ENCODE results near the gene AGAP1.

Gene AGAP1

DNA sequence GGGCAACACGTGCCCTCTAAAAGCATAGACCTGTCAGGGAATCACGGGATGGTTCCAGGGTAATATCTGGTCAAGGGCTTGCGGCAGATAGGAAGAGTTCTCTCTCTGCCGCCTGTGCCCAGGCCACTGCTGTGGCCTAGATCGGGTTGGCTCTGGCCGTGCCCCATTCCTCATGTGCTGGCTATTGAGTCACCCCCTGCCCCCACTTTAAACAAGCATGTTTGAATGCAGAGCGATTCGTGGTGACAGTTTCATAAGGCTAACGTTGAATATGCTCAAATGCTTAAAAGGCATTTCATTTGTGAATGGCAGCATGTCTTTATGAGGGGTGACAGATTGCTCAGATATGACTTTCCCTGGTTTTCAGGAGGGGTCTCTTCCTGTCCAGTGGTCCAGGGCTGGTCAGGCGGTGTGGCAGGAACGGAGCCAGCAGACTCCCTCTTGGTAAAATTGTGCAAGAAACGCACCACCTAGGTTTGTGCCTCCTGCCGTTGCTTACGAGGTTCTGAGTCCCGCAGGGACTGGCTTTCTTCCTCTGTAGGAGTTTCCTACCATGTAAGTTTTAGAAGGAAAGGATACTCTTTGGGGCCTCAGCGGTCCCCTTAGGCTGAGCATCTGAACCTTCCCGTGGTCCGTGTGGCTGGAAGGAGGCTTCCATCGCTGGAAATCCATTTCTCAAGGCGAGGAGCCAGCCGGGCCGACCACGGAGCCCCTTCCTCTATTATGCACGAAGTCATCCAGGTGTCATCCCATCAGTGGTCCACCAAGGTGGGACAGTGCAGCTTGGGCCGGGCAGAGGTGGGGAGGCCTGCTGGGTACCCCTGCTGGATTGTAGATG, 50.2 kb downstream of the AGAP1 start:
- H3K4me1 ChIP-seq (ENCODE audit: control insufficient read depth in 1 of 2, insufficient read depth in 2 of 2, low read length in 2 of 2), result peaks cover 0 to 10% of the 10 kb centered on the region in 2 donors
- H3K27ac ChIP-seq (ENCODE audit: low read length), result no peak overlapping the region
- H3K27me3 ChIP-seq (ENCODE audit: low read depth, low read length), result no peaks in the 10 kb centered on the region
- no peaks in the 10 kb centered on the region for H3K9me3 ChIP-seq (ENCODE audit: control insufficient read depth in 1 of 2, low read length in 2 of 2)
- no peaks in the 10 kb centered on the region for H3K36me3 ChIP-seq (ENCODE audit: control insufficient read depth in 1 of 2, insufficient read depth in 2 of 2, low read length in 2 of 2)
- no peak overlapping the region for H3K4me3 ChIP-seq (ENCODE audit: low read depth in 1 of 2, low read length in 2 of 2)

DNA sequence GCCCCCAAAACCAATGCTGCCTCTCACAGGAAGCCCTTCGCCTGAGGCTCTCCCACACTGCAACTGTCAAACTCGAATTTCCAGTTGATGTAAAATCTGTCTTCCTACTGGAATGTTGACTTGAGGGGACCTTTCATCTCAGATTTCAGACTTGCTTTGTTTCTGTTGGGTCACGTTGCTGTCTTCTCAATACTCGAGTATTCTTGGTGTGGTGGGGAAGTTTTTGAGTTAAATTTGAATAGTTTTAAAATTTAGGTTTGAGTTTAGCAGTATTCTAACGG, 50.8 kb downstream of the AGAP1 start:
- Histone ChIP-seq H3K4me3 (ENCODE audit: low read depth in 1 of 2, low read length in 2 of 2) (no peak overlapping the region), H3K27me3 (ENCODE audit: low read depth, low read length) (no peaks in the 10 kb centered on the region), H3K9me3 (ENCODE audit: control insufficient read depth in 1 of 2, low read length in 2 of 2) (no peaks in the 10 kb centered on the region), H3K27ac (ENCODE audit: low read length) (no peak overlapping the region), H3K4me1 (ENCODE audit: control insufficient read depth in 1 of 2, insufficient read depth in 2 of 2, low read length in 2 of 2) (peaks cover 0 to 10% of the 10 kb centered on the region in 2 donors), H3K36me3 (ENCODE audit: control insufficient read depth in 1 of 2, insufficient read depth in 2 of 2, low read length in 2 of 2) (no peaks in the 10 kb centered on the region)

DNA sequence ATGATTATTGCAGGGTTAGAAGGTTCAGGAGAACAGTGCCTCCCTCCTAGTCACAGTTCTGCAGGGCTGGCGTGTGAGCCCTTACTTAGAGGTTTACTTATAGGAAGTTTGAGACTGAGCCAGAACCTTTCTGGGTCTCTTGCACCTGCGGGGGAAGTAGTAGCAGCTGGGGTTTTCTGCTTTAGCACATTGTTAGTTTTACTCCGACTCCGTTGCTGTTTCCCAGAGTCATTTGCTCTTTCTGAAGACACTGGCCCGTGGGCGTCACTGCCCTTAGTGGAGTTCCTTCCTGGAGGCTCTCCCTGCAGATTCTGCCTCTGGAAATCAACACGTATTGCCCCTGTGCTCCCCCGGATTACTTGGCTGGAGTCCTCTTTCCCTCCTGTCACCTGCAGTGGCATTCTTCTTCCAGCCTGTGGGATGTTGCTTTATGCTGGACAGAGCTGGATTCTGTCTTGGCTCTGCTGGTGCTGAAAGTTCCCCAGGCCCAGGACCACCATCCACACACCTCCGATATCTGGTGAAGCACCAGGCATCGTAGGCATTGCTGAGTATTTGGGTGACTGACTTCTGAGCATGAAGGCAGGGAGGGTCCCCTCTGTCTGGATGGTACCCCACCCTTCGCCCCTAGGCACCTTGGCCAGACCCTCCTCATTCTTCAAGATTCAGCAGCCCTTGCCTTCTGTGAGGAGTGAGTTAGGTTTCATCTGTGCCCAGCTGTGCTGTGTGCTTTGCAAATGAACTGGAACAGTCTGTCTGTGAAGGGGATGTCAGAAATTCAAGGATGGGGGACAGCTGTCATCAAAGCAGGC, 51.7 kb downstream of the AGAP1 start:
- no peaks in the 10 kb centered on the region for H3K27me3 ChIP-seq (ENCODE audit: low read depth, low read length)
- H3K9me3 ChIP-seq (ENCODE audit: control insufficient read depth in 1 of 2, low read length in 2 of 2), result no peaks in the 10 kb centered on the region
- no peaks in the 10 kb centered on the region for H3K36me3 ChIP-seq (ENCODE audit: control insufficient read depth in 1 of 2, insufficient read depth in 2 of 2, low read length in 2 of 2)
- peaks cover 0 to 10% of the 10 kb centered on the region in 2 donors for H3K4me1 ChIP-seq (ENCODE audit: control insufficient read depth in 1 of 2, insufficient read depth in 2 of 2, low read length in 2 of 2)
- H3K27ac ChIP-seq (ENCODE audit: low read length), result no peak overlapping the region
- no peak overlapping the region for H3K4me3 ChIP-seq (ENCODE audit: low read depth in 1 of 2, low read length in 2 of 2)

DNA sequence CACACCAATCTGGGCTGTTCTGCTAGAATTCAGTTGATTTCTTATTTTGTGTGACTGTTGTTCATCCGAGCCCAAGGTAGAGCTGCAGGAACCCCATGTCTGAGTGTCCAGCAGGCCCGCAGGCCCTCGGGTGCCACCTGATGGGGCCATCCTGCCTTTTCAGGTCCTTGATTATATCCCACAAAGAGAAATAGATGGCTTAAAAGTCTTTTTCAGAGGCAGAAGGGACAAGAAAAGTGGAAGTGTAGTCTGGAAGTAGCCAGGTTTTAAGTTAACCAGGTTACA, 52.2 kb downstream of the AGAP1 start:
- peaks cover 0 to 10% of the 10 kb centered on the region in 2 donors for H3K4me1 ChIP-seq (ENCODE audit: control insufficient read depth in 1 of 2, insufficient read depth in 2 of 2, low read length in 2 of 2)

DNA sequence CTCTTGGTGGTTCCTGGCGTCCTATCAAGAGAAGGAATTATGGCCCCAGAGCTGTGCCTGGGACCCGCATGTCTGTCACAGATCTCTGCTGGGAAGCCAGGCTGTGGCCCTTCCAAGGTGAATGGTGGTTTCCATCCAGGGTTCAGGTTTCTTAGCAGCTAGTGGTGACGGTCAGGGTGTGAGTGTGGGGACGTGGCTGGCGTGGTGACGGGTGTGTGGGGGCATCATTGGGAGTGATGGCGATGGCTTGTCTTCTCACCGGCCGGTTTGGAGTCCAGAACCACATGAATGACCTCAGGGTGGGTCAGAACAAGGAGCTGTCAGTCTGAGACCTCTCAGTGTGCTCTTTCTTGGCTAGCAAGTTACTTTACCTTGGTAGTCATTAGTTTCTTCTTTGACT, 52.6 kb downstream of the AGAP1 start:
- H3K27ac ChIP-seq (ENCODE audit: low read length), result no peak overlapping the region
- H3K4me1 ChIP-seq (ENCODE audit: control insufficient read depth in 1 of 2, insufficient read depth in 2 of 2, low read length in 2 of 2), result peaks cover under 1 to 10% of the 10 kb centered on the region in 2 donors
- no peaks in the 10 kb centered on the region for H3K36me3 ChIP-seq (ENCODE audit: control insufficient read depth in 1 of 2, insufficient read depth in 2 of 2, low read length in 2 of 2)
- H3K9me3 ChIP-seq (ENCODE audit: control insufficient read depth in 1 of 2, low read length in 2 of 2), result no peaks in the 10 kb centered on the region
- H3K4me3 ChIP-seq (ENCODE audit: low read depth in 1 of 2, low read length in 2 of 2), result no peak overlapping the region
- no peaks in the 10 kb centered on the region for H3K27me3 ChIP-seq (ENCODE audit: low read depth, low read length)

More for the DNA sequence above, 52.2 kb downstream of the AGAP1 start:
- Histone ChIP-seq H3K27me3 (ENCODE audit: low read depth, low read length) (no peaks in the 10 kb centered on the region), H3K36me3 (ENCODE audit: control insufficient read depth in 1 of 2, insufficient read depth in 2 of 2, low read length in 2 of 2) (no peaks in the 10 kb centered on the region), H3K9me3 (ENCODE audit: control insufficient read depth in 1 of 2, low read length in 2 of 2) (no peaks in the 10 kb centered on the region), H3K27ac (ENCODE audit: low read length) (no peak overlapping the region), H3K4me3 (ENCODE audit: low read depth in 1 of 2, low read length in 2 of 2) (no peak overlapping the region)

DNA sequence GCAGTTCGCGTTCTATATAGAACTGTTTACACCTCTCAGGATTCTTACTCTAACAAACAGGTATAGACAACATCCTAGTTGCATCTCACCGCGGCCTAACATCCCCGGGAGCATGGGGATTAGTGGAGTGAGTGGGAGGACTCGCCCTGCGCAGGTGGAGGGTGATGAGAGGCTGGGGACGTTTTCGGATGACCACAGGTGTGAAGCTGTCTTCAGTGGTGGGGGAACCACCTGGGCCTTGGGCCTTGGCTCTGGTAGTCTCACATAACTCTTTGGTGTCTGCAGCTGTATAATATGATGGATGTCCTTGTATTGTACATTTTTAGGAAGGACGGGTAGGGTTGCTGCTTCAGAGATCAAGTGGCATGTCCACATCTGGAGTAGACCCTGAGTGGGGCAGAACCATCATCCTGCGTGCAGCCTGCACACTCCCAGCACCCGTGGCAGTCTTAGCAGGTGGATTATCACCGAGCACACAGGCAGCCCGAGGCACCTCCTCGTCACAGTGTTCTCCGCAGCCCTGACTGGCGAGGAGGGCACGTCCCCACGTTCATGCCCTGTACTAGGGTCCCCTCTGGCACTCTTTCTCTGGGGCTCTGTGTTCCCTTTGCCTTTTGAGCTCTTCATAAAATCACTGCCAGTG, 56.0 kb downstream of the AGAP1 start:
- no peaks in the 10 kb centered on the region for H3K9me3 ChIP-seq (ENCODE audit: control insufficient read depth in 1 of 2, low read length in 2 of 2)
- H3K27ac ChIP-seq (ENCODE audit: low read length), result no peak overlapping the region
- H3K27me3 ChIP-seq (ENCODE audit: low read depth, low read length), result no peaks in the 10 kb centered on the region
- H3K36me3 ChIP-seq (ENCODE audit: control insufficient read depth in 1 of 2, insufficient read depth in 2 of 2, low read length in 2 of 2), result no peaks in the 10 kb centered on the region
- peaks cover 10 to 29% of the 10 kb centered on the region in 2 donors for H3K4me1 ChIP-seq (ENCODE audit: control insufficient read depth in 1 of 2, insufficient read depth in 2 of 2, low read length in 2 of 2)
- H3K4me3 ChIP-seq (ENCODE audit: low read depth in 1 of 2, low read length in 2 of 2), result no peak overlapping the region

DNA sequence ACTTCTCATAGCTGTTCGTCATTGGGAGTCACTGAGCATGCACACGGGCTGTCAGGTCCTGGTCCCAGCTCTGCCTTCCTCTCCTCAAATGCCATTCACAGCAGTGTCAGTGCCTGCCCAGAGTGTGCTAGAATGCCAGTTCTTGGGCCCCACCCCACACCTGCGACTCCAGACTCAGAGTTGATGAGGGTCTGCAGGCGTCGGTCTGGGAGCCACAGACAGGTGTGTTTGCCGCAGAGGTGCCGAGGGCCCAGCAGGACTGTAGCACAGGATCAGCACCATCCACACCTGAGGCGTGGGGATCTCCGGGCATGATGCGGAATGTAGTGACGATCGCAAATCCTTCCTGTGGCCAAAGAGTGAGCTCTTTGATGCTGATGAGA, 56.5 kb downstream of the AGAP1 start:
- Histone ChIP-seq H3K9me3 (ENCODE audit: control insufficient read depth in 1 of 2, low read length in 2 of 2) (no peaks in the 10 kb centered on the region), H3K4me1 (ENCODE audit: control insufficient read depth in 1 of 2, insufficient read depth in 2 of 2, low read length in 2 of 2) (peaks cover 10 to 25% of the 10 kb centered on the region in 2 donors), H3K27me3 (ENCODE audit: low read depth, low read length) (no peaks in the 10 kb centered on the region), H3K4me3 (ENCODE audit: low read depth in 1 of 2, low read length in 2 of 2) (no peak overlapping the region), H3K27ac (ENCODE audit: low read length) (no peak overlapping the region), H3K36me3 (ENCODE audit: control insufficient read depth in 1 of 2, insufficient read depth in 2 of 2, low read length in 2 of 2) (no peaks in the 10 kb centered on the region)

DNA sequence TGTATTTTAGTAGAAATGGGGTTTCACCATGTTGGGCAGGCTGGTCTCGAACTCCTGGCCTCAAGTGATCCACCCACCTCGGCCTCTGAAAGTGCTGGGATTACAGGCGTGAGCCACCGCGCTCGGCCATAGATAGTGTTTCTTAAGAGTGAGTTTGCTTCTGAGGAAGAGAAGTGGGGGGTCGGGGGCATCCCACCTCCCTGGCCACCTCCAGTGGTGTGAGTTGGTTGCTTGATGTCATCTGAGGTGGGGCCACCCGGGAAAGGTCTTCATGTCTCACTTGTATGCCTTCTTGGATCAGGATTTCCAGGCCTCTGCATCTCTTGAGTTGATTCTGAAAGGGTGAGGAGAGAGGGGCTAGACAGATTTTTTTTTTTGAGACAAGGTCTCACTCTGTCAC, 57.1 kb downstream of the AGAP1 start:
- no peaks in the 10 kb centered on the region for H3K9me3 ChIP-seq (ENCODE audit: control insufficient read depth in 1 of 2, low read length in 2 of 2)
- no peak overlapping the region for H3K4me3 ChIP-seq (ENCODE audit: low read depth in 1 of 2, low read length in 2 of 2)
- no peaks in the 10 kb centered on the region for H3K27me3 ChIP-seq (ENCODE audit: low read depth, low read length)
- peaks cover 10 to 22% of the 10 kb centered on the region in 2 donors for H3K4me1 ChIP-seq (ENCODE audit: control insufficient read depth in 1 of 2, insufficient read depth in 2 of 2, low read length in 2 of 2)
- H3K27ac ChIP-seq (ENCODE audit: low read length), result no peak overlapping the region
- no peaks in the 10 kb centered on the region for H3K36me3 ChIP-seq (ENCODE audit: control insufficient read depth in 1 of 2, insufficient read depth in 2 of 2, low read length in 2 of 2)

DNA sequence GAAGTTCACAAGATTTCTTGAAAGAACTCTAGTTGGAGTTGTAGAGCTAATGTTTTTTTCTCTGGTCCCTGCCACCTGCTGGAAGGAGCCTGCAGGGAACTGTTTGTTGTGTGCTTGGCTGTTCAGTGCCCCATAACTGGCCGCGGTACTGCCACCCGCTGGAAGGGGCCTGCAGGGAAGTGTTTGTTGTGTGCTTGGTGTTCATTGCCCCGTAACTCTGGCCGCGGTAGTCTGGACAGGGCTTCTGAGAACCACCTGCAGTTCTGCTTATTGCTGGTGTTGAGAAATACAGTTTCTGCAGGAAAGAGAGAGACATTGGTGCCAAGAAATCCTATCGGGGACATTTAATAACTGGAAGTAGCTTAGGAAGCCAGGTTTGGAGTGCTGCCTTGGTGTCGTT, 58.1 kb downstream of the AGAP1 start:
- Histone ChIP-seq H3K9me3 (ENCODE audit: control insufficient read depth in 1 of 2, low read length in 2 of 2) (no peaks in the 10 kb centered on the region), H3K4me1 (ENCODE audit: control insufficient read depth in 1 of 2, insufficient read depth in 2 of 2, low read length in 2 of 2) (peaks cover 10 to 22% of the 10 kb centered on the region in 2 donors), H3K27ac (ENCODE audit: low read length) (no peak overlapping the region), H3K27me3 (ENCODE audit: low read depth, low read length) (no peaks in the 10 kb centered on the region), H3K36me3 (ENCODE audit: control insufficient read depth in 1 of 2, insufficient read depth in 2 of 2, low read length in 2 of 2) (no peaks in the 10 kb centered on the region), H3K4me3 (ENCODE audit: low read depth in 1 of 2, low read length in 2 of 2) (no peak overlapping the region)

DNA sequence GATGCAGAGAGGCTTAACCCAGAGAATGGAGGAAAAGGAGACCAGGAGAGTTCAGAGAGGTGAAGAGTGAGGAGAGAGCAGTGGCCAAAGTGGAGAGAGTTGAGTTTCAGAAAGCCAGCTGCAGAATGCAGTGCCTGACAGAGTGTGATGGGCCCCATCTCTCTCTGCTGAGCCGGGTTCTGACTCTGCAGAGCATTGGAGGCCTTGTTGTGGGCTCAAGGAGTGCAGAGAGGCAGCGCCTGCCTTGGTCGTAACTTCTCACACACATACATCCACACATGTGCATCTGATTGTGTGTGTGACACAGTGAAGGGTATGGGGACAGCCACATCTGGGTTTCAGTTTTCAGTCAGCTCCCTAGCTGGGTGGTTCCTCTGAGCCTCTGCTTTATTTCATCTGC, 58.8 kb downstream of the AGAP1 start:
- peaks cover 10 to 22% of the 10 kb centered on the region in 2 donors for H3K4me1 ChIP-seq (ENCODE audit: control insufficient read depth in 1 of 2, insufficient read depth in 2 of 2, low read length in 2 of 2)
- no peak overlapping the region for H3K4me3 ChIP-seq (ENCODE audit: low read depth in 1 of 2, low read length in 2 of 2)
- no peak overlapping the region for H3K27ac ChIP-seq (ENCODE audit: low read length)
- no peaks in the 10 kb centered on the region for H3K27me3 ChIP-seq (ENCODE audit: low read depth, low read length)
- H3K36me3 ChIP-seq (ENCODE audit: control insufficient read depth in 1 of 2, insufficient read depth in 2 of 2, low read length in 2 of 2), result no peaks in the 10 kb centered on the region
- no peaks in the 10 kb centered on the region for H3K9me3 ChIP-seq (ENCODE audit: control insufficient read depth in 1 of 2, low read length in 2 of 2)

DNA sequence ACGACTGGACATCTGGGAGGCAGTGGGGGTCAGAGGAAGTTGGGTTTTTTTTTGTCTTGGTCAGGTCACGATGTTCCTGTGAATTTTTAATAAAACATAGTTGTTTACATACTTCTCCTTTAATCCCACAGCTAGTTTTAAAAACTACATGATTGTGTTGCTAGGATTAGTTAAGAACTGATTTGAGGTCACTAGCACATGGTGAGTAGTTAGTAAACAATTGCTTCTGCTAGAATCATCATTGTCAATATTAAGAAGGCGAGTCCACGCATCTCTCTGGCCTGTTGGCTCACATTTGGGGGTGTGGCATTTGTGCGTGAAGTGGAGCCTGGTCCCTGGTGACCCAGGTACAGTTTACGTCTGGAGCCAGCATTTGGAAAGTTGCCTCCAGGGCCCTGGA, 59.4 kb downstream of the AGAP1 start:
- Histone ChIP-seq H3K9me3 (ENCODE audit: control insufficient read depth in 1 of 2, low read length in 2 of 2) (no peaks in the 10 kb centered on the region), H3K36me3 (ENCODE audit: control insufficient read depth in 1 of 2, insufficient read depth in 2 of 2, low read length in 2 of 2) (no peaks in the 10 kb centered on the region), H3K27me3 (ENCODE audit: low read depth, low read length) (no peaks in the 10 kb centered on the region), H3K4me1 (ENCODE audit: control insufficient read depth in 1 of 2, insufficient read depth in 2 of 2, low read length in 2 of 2) (peaks cover 10 to 22% of the 10 kb centered on the region in 2 donors), H3K27ac (ENCODE audit: low read length) (no peak overlapping the region), H3K4me3 (ENCODE audit: low read depth in 1 of 2, low read length in 2 of 2) (no peak overlapping the region)

Measured in muscle layer of duodenum (tissue), 2 donors.